SK-MEL-5 (cell line): Measurements from ENCODE around the gene LCN1. TPM values are rescaled to one million over a fixed set of nuclear protein-coding genes. Genes with fewer than 3 reads are reported as not detected.
"Not testable (repeated sequence)": the region's sequence is repeated elsewhere in the genome, so short reads cannot be mapped to it uniquely, and the experiment has no call there.

Experiments used
- DNase-seq: peaks from one replicate; pipeline ENCODE4 v3.0.0-alpha.2; 2016; ENCODE audit warnings: low read depth, low spot score
- in situ Hi-C: cut with HindIII; loops from 2 replicates; pipeline ENCODE4 v1.10.0; 2016; ENCODE audit warnings: low sequenced_read_pairs, high pct_unique_total_duplicates, low pct_unique_long_range_greater_than_20kb
- total RNA-seq: library from RNA; depleted of rRNA; stranded (reverse); fragments of >200 nt; shearing (Covaris generic); gene quantifications from 2 replicates; pipeline ENCODE4 v1.2.3, GENCODE V29; 2014

LCN1 gene
- total RNA-seq, 1 experiment from 2014 or later: not detected

DNA sequence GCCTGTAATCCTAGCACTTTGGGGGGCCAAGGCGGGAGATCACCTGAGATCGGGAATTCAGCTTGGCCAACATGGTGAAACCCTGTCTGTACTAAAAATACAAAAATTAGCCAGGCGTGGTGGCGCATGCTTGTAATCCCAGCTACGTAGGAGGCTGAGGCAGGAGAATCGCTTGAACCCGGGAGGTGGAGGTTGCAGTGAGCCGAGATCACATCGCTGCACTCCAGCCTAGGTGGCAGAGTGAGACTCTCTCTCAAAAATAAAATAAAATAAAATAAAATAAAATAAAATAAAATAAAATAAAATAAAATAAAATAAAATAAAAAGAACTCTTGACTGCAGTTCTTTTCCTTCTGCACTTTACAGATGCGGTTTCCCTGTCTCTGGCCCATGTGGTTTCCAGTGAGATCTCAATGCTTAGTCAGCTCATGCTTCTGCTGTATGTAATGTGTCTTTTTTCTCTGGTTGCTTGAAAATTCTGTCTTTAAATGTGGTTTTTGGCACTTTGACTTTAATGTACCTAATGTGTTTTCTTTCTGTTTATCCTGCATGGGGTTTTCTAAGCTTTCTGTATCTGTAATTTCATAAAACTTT, 7.7 kb downstream of the LCN1 start:
- in situ Hi-C loops, DNase-seq: not testable (repeated sequence)

DNA sequence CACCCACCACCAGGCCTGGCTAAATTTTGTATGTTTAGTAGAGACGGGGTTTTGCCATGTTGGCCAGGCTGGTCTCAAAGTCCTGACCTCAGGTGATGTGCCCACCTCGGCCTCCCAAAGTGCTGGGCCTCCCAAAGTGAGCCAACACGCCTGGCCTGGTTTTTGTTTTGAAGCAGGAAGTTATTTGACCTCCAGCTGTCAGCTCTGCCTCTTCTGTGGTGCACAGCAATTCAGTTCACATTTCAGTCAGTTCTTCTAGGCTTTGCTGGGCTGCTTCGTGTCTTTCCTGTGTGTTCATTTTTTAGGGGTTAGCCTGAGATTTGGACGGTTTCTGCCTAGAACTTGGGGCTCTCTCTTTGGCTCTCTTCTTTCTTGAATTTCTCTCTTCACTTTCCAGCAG, 8.9 kb downstream of the LCN1 start:
- DNase-seq: no peak
- in situ Hi-C loops: no loop called here

DNA sequence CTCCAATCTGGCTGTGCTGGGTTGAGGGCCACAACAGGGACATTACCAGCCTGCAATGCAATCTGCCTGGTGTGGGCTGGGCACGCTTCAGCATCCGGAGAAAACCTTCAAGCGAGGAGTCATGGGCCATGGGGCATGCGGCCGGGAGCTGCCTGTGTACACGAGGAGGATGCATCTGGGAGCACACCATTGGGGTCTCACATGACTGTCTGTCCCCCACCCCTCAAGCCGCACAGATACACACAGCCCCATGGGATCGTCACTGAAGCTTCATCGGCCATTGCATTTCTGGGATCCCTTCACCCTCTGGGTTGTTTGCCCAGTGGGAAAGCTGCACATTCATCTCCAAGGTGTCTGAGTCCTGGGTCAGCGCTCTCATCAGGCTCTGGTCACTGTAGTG, 9.9 kb downstream of the LCN1 start:
- no peak for DNase-seq
- in situ Hi-C loops: no loop called here

DNA sequence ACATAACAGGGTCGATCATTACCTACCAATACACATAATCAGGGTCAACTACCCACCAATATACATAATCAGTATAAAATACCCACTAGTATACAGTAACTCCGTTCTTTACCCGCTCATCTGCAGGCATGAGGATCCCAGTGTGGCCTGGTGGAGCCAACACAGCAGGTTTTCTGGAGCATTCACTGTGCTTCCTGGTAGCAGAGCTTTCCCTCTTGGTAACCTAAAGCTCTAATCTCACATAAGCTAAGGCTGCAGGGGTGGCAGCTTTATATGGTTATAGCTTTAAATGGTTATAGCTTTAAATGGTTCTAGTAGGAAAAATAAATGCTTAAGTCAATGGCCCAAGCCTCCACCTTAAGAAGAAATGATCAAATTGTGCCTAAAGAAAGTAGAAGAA, 11.9 kb downstream of the LCN1 start:
- DNase-seq: no peak
- in situ Hi-C loops: no loop called here

DNA sequence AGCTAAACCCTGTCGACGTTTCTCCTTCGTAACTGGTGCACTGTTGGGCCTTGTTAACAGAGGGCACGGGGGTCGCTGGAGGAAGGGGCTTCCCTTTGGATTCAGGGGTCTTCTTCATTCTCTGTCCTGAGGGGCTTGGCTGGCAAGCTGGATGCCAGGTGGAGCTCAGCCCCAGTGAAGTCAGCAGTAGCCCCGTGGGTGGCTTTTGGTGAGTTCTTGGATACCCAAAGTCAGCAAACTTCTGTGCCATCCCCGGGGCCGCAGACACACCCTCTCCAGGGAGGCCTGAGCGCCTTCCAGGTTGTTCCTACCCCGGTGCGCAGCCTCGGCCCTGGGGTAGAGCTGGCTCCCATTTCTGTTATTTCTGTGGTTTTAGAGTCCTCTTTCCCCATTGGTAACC, 12.4 kb downstream of the LCN1 start:
- in situ Hi-C loops: no loop called here

DNA sequence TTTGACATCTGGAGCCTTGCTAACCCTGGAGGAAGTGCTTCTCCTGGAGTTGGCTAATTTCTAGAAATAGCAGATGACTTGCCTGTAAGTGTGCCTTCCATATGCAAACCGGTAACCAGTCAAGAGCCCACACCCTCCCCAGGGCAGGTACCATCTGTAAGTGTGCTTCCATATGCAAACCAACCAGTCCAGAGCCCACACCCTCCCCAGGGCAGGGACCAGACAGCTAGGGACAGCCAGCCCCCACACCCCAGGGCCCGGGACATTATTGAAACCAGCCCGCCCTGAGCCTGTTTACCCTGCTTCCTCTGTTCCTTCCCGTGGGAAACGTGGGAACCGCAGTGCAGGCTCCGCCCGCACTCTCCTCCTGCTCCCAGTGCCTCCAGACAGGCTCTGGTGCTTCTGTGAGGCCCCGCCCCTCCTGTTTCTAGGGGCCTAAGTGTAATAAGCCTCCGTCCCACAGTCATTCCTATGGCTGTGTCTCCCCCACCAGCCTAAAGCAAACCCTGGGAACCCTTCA, 13.0 kb downstream of the LCN1 start:
- in situ Hi-C loops, DNase-seq: not testable (repeated sequence)

More for the DNA sequence above, 12.4 kb downstream of the LCN1 start:
- DNase-seq: no peak

DNA sequence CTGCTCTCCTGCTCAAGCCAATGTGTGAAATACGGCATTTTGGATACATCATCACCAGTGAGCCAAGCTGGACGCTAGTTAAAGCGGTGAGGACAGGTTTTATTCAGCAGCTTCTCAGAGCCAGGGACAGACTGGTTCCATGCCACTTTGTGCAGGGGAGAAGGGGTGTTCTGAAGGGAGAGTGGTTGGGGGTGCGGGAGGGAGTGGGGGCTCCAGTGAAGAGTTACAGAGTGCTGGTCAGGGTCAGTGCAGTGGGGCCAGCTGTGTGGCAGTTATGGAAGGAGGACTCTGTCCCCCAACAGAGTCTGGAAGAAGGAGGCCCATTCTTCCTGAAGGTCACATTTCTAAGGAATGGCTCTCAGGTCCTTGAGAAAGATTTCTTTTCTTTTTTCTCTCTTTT, 13.6 kb downstream of the LCN1 start:
- in situ Hi-C loops, DNase-seq: not testable (repeated sequence)

DNA sequence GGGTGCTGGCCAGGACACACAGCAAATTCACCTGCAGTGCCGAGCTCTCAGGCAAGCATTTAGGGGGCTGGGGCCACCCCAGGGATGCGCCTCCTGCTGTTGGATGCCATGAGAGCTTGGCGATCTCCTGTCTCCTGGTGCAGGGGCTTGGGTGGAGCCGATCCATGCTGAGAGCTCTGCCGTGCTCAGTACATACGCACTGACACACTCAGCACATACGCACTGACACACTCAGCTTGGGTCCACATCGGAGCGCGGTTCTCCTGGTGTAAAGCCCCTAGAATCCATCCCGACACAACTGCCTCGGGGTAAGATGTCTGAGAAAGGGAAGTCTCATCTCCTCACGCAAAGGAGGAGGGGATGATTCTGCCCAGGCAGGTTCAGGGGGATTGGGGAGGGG, 14.4 kb downstream of the LCN1 start:
- DNase-seq, in situ Hi-C loops: not testable (repeated sequence)

DNA sequence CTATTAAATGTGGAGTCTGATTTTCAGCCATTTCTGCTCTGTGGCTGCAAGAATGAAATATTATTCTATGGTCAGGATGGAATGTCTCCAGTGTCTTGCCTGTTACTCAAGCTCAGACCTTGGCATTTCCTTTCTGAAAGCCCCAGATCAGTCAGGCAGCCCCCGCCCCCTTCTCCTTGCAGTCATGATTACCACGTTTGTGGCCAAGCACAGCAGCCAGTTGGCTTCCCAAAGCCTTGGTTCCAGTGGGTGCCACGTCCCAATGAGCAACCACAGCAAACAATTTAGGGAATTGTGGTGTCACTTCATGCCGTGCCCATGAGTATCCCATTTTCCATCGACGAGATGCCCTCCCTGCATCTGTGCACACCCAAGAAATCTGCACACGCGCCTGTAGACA, 15.0 kb downstream of the LCN1 start:
- DNase-seq: no peak
- in situ Hi-C loops: no loop called here

DNA sequence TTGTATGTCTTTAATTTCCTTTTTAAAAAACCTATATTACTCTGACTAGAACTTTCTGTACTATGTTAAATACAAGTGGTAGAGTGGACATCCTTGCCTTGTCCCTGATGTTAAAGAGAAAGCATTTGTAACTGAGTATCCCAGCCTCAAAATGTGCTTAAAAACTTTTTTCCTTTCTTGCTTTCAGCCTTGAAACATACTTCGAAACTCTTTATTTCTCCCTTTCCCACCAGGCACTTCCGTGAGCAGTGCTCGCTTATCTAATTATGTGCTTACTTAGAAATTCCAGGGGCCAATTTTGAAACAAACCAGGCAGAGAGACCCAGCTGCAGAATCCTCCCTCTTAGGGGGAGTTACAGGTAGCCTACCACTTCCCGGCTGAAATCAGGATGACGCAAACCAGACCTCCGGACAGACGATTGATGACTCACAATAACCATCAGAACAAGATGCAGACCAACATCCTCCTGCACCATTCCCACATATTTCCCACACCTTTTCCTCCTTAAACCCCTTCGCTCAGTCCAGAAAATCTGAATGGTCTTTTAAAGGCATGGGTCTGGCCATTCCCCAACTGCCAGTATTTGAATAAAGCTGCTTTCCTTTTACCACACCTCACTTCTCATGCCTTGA, 22.1 kb downstream of the LCN1 start:
- in situ Hi-C loops, DNase-seq: not testable (repeated sequence)

DNA sequence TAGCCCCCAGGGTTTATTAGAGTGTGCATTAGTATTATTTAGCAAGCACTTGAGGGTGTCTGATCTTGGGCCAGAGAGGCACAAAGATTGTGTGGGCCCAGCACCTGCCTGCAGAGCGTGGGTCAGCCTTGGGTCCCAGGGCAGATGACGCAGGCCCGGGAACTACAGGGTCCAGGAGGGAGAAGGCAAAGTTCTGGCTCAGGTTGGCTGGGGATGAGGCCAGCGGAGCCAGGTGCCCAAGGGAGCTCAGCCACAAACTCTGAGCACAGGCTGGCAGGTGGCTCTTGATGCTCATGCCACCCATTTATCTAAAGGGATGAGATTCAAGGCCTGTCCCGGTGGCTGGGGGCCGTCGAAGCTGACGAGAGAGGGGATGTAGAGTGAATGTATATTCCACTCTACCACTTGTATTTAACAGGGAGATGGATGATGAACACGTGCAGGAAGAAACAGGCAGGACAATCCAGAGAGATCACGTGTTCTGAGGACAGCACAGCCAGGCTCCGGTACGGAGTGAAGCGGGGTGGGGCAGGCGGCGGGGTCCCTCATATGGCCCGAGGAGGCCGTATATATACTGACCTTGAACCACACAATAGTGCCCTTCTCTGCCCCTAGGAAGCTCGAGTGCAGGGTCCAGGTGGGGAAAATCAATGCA, 23.9 kb downstream of the LCN1 start:
- in situ Hi-C loops: no loop called here
- DNase-seq: no peak

DNA sequence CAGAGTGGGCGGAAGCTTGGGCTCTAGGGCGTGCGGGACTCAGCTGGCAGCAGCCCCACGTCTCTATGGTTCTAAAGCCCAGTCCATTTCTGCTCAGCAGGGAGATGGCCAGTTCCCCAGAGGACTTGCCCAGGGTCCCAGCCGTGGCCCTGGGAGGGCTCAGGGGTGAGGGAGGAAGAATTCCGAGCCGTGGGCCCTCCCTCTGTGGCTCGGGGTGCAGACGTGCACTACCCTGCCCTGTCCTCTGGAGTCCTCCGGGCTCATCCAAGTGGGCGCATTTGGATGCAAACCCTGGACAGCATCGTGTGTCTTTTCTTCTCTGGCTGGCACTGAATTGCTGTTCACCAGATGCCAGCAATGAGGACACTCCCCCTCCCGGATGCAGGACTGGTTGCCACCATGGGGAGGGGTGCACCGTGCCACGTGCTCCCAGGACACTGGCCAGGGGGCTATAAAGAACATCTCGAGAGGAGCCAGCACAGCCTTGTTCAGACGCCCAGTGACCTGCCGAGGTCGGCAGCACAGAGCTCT, 24.5 kb downstream of the LCN1 start, which contains the start of gene OBP2A:
OBP2A (plus strand) TSS at position 481 of the 531 bp plus-strand sequence. CDS start 55 bp downstream, outside the sequence.
- in situ Hi-C loops, DNase-seq: not testable (repeated sequence)

DNA sequence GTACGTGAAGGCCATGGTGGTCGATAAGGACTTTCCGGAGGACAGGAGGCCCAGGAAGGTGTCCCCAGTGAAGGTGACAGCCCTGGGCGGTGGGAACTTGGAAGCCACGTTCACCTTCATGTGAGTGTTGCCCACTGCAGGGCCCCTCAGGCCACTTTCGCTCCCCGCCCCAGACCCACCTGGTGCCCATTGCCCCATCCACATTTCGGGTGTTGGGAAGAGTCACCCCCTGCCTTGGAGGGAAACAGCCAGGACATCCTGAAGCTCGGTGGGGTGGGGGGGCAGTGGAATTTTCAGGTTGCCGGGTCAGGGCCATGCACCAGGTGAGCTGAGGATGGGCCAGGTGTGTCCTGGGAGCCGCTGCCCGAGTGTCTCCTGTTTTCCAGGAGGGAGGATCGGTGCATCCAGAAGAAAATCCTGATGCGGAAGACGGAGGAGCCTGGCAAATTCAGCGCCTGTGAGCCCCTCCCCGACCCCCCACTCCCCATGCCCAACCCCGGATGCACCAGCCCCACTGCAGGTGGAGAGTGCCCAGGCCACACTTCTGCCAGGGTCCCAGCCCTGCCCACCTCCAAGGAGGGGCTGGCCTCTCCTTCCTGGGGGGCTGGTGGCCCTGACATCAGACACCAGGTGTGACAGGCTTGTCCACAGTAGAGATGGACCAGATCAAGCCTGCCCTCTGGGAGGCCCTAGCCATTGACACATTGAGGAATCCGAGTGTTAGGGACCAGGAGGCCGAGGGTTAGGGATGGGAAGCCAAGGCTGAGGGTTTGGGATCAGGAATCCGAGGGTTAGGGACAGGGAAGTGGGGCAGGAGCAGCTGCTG, 25.8 kb downstream of the LCN1 start:
- in situ Hi-C loops, DNase-seq: not testable (repeated sequence)

DNA sequence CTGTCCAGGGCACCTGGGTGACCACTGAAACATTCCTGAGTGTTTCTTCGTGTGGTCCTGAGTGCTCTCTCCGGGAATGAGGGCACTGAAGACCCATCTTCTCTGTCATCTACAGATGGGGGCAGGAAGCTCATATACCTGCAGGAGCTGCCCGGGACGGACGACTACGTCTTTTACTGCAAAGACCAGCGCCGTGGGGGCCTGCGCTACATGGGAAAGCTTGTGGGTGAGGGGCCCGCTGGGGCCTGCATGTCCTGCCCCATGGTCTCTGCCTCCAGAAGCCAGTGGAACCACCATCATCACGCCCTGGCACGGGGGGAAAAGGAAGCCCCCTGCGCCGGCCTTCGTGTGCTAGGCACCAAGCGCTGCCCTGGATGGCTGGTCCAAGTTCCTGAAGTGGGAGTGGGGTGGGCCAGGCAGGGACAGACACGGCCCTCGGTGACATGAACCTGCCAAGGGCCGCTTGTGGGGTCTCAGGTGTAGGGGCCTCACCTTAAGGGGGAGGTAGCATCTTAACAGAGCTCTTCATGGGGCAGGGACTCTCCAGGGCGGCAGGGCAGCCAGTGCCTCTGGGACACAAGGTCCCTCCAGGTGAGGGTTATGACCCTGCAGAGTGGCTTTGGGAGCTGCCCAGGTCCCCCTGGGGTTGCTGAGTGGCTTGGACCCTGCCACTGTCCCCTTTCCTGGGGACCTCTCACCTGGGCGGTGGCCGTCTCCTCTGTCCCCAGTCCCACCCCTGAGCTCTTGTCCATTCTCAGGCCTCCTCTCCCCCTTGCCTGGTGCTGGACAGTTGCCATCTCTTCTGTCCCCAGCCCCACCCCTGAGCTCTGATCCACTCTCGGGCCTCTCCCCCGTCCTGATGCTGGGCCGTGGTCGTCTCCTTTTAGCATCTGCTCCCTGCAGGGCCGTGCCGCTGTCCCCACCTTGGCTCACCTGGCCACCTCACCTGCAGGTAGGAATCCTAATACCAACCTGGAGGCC, 26.8 kb downstream of the LCN1 start:
- in situ Hi-C loops: no loop called here
- no peak for DNase-seq

DNA sequence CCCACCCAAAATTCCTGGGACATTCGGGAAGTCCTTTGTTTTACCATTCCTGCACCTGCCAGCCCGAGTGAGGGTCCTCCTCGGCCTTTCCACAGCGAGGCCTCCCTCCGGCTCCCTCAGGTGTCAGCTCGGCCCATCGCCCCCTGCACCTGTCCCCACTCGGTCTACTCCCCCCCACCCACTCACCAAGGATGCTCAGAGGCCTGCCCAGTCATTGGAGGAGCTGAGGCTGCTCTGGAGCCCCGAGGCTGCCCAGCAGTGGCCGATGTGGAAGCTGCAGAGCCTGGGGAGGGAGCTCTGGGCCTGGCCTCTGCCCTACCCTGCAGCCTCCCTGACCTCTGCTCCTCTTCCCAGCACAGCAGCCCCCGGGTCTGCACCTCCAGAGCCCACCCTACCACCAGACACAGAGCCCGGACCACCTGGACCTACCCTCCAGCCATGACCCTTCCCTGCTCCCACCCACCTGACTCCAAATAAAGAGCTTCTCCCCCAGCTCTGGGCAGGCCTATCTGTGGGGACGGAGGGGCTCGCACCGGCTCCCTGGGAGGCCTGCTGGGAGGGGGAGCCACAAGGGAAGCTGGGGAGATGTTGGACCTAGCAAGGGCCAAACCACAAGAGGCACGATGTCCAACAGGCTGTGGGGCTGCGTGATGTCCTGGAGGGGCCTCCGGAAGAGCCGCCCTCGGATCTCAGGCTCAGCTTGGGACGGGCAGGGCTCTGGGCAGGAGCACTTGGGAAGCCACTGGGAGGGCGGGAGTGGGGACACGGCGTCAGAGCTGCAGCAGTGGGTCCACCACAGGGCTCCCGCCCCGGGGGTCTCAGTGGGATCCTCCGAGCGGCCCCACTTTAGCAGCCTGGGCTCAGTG, 28.5 kb downstream of the LCN1 start:
- in situ Hi-C loops, DNase-seq: not testable (repeated sequence)
